ENCODE measurements around the gene RGL2.

GRCh38 chr6:33271117-33271467, 27.6 kb downstream of the RGL2 start:
- TF ChIP-seq CTCF (IDR thresholded peaks at IDR 0.05) (no peak), EP300 (IDR thresholded peaks at IDR 0.05) (no peak)

All from tibial nerve (tissue), 4 donors.